Thyroid gland (tissue), 4 donors: ENCODE results near the gene PDZD2. TPM values are rescaled to one million over a fixed set of nuclear protein-coding genes. Genes with fewer than 3 reads are reported as not detected.
"Not testable (repeated sequence)": the region's sequence is repeated elsewhere in the genome, so short reads cannot be mapped to it uniquely, and the experiment has no call there.

Experiments
- DNase-seq, 2 donors: peaks; one replicate each; pipeline ENCODE4 v3.0.0-alpha.2; 2019
- H3K27ac ChIP-seq, 3 donors: fragments of 200-600 bp; sonication (generic); 1 replicate in 2 of 3; 2 replicates in 1 of 3; pipeline ENCODE4 v1.5.1; 2016 to 2019; ENCODE audit warnings: mild to moderate bottlenecking in 1 of 3, moderate library complexity in 1 of 3
- H3K27me3 ChIP-seq: fragments of 200-600 bp; sonication (generic); one replicate; pipeline ENCODE4 v1.5.1; 2019
- H3K36me3 ChIP-seq, 2 donors: fragments of 200-600 bp; sonication (generic); one replicate each; pipeline ENCODE4 v1.5.1; 2016 to 2019
- H3K4me1 ChIP-seq, 2 donors: fragments of 200-600 bp; sonication (generic); one replicate each; pipeline ENCODE4 v1.5.1; 2017 to 2019
- H3K4me3 ChIP-seq, 3 donors: fragments of 200-600 bp; sonication (generic); replicated peaks in 1 of 3; 1 replicate in 2 of 3; 2 replicates in 1 of 3; pipeline ENCODE4 v1.5.1; 2016; ENCODE audit warnings: mild to moderate bottlenecking in 1 of 3
- H3K9me3 ChIP-seq: fragments of 200-600 bp; sonication (generic); one replicate; pipeline ENCODE4 v1.5.1; 2017
- CTCF ChIP-seq, 6 experiments: fragments of 200-600 bp in 3 of 6; fragments of 450-650 bp in 3 of 6; sonication (generic) in 3 of 6; IDR thresholded peaks; one replicate each; pipeline ENCODE4 v1.5.1; 2016 to 2019; ENCODE audit warnings: antibody characterized with exemption in 6 of 6, mild to moderate bottlenecking in 2 of 6, inconsistent platforms in 1 of 6, moderate library complexity in 1 of 6
- POLR2A ChIP-seq, 2 donors: fragments of 450-650 bp; IDR thresholded peaks; one replicate each; pipeline ENCODE4 v1.6.1; 2017; ENCODE audit warnings: antibody characterized with exemption in 2 of 2, mild to moderate bottlenecking in 2 of 2, moderate library complexity in 1 of 2
- whole genome bisulfite sequencing, 2 donors: methylation state at CpG; one replicate each; pipeline ENCODE4 v1.1.5; 2017; 5-methylcytosine and 5-hydroxymethylcytosine counted together
- intact Hi-C: fragments of 100-400 bp; cut with DNase I; formaldehyde crosslinking; loops from one replicate; pipeline ENCODE4 v1.15.1; 2023
- total RNA-seq, 4 donors: library from RNA; depleted of rRNA; stranded (reverse); fragments of >200 nt; gene quantifications; one replicate each; pipeline ENCODE4 v1.2.3, GENCODE V29; 2016

PDZD2 gene
- total RNA-seq, 4 donors from 2014 or later = 1.8 to 4.5 (median 3.9) TPM

DNA sequence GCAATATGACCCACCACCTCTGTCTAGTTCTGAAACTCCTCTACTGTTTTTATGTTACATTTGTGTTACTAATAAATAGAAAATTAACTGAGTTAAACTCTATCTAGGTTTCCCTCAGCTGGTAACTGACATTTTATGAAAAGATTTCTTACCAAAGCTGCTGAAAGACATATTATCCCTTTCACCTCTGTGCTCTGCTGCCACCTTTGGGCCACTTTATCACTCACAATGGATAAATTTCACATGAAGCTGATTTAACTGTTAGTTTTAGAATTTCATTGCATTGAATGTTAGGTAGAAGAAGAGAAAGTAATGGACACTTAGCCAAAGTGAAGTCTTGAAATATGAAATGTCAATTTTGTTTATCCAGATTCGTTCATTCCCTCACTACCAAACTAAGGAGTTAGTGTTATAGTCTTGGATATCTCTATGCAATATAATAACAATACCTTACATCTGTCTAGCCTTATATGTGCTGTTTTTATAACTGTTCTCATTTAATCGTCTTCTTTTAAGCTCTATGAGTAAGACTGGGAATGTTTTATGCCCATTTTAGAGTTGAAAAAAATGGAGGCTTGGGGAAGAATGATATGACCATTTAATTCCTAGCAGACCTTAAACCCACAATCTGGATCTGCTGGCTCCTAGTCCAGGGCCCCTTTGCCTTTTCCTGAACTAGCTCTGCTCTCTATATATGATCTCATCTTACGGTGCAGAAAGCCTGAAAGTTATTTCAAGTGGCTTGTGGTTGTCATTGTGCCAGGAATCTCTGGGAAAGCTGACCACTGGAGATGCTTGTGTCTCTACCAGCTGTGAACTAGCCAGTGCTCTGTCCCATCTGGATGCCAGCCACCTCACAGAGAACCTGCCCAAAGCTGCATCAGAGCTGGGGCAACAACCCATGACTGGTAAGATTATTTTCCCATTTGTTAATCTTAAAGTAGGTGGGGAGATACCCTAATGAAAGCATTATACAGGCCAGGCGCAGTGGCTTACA is 438.1 kb downstream of the PDZD2 start:
- Histone ChIP-seq H3K4me1 (peaks cover 3 to 34% of the 10 kb centered on the region in 2 donors), H3K27ac (peak overlapping the region in 2 of 3 donors; percentile 21 to 39), H3K4me3 (no peak overlapping the region), H3K36me3 (no peaks in the 10 kb centered on the region), H3K9me3 (no peaks in the 10 kb centered on the region), H3K27me3 (no peaks in the 10 kb centered on the region)
- DNase-seq = peak; percentile 87 to 92
- peak; percentile 40 to 77 (median 70) for TF ChIP-seq CTCF (IDR thresholded peaks at IDR 0.05)
- no peak for TF ChIP-seq POLR2A (IDR thresholded peaks at IDR 0.05)
- intact Hi-C loops = no loop called here
- WGBS, 2 donors = 35 to 37% methylated on average over 4 of the region's 4 CpGs

- H3K4me3 ChIP-seq, H3K9me3 ChIP-seq, H3K36me3 ChIP-seq, H3K27ac ChIP-seq, H3K27me3 ChIP-seq, DNase-seq, intact Hi-C loops: not testable (repeated sequence)
- H3K4me1 ChIP-seq = peaks cover 3 to 15% of the 10 kb centered on the region in 2 donors
- WGBS, 2 donors = 94 to 95% methylated on average over 6 of the region's 6 CpGs
Measured at GRCh38 chr5:32078855-32079254, 439.9 kb downstream of the PDZD2 start.

DNA sequence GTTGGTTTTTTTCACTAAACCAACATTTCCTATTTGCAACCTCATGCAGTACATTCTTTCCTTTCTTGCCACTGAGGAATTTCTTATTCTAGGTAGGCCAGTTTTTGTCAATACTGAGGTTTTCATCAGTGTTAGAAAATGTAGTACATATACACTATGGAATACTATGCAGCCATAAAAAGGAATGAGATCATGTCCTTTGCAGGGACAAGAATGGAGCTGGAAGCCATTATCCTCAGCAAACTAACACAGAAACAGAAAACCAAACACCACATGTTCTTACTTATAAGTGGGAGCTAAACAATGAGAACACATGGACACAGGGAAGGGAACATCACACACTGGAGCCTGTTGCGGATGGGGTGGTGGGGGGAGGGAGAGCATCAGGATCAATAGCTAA is 441.6 kb downstream of the PDZD2 start:
- H3K4me1 ChIP-seq, H3K4me3 ChIP-seq, H3K27ac ChIP-seq, H3K9me3 ChIP-seq, DNase-seq, H3K27me3 ChIP-seq, intact Hi-C loops, H3K36me3 ChIP-seq: not testable (repeated sequence)
- 96% methylated on average over 1 of the region's 1 CpG for WGBS, 2 donors

DNA sequence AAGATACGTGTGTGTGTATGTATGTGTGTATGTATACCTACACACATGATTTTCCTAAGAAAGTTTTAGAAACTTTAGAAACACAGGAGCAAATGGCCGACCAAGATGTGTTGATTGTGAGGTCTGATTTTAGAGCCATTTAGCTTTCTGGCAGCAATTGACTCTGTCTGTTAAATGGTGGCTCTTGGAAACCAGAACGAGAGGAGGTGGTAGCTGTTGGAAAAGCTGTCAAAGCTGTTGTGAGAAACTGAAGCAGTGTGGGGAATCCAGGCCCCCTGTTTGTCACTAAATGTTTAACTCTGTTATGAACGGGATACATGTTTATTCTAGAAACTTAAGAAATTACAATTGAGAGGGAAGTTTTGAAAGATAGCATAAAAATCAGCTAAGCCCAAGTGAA is 443.8 kb downstream of the PDZD2 start:
- H3K4me3 ChIP-seq = no peak overlapping the region
- intact Hi-C loops = no loop called here
- no peaks in the 10 kb centered on the region for H3K9me3 ChIP-seq
- H3K4me1 ChIP-seq = no peaks in the 10 kb centered on the region
- no peak overlapping the region for H3K27ac ChIP-seq
- TF ChIP-seq POLR2A (IDR thresholded peaks at IDR 0.05) (no peak), CTCF (IDR thresholded peaks at IDR 0.05) (no peak)
- H3K36me3 ChIP-seq = no peaks in the 10 kb centered on the region
- 85 to 90% methylated on average over 4 of the region's 4 CpGs for WGBS, 2 donors
- no peaks in the 10 kb centered on the region for H3K27me3 ChIP-seq
- DNase-seq = no peak

DNA sequence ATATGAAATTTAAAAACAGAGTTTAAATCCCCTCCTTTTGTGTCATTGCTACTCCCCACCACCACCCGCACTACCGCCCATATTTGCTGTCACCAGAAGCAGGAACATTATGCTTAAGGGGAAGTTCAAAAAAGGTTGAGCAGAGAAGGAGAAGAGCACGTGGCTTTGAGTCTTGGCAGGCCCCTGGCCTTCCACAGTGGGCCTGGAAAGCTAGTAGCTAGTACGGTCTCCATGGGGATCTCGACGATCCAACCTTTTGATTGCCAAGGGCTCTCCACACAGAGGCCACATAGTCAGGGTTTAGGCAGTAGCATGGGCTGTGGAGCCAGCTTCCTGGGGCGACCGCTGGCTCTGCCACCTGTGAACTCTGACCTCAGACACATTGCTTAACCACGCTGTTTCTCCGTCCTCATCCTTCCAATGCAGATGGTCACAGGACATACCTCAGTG is 445.1 kb downstream of the PDZD2 start:
- TF ChIP-seq POLR2A (IDR thresholded peaks at IDR 0.05) (no peak), CTCF (IDR thresholded peaks at IDR 0.05) (no peak)

More for the DNA sequence above, 445.1 kb downstream of the PDZD2 start:
- no peak overlapping the region for H3K4me3 ChIP-seq
- 67 to 78% methylated on average over 10 of the region's 10 CpGs for WGBS, 2 donors
- intact Hi-C loops = no loop called here
- no peaks in the 10 kb centered on the region for H3K27me3 ChIP-seq
- no peaks in the 10 kb centered on the region for H3K36me3 ChIP-seq
- H3K27ac ChIP-seq = no peak overlapping the region
- no peaks in the 10 kb centered on the region for H3K9me3 ChIP-seq
- H3K4me1 ChIP-seq = no peaks in the 10 kb centered on the region
- DNase-seq = no peak
